ENCODE data around the gene C6orf15. TPM values are rescaled to one million over a fixed set of nuclear protein-coding genes. Genes with fewer than 3 reads are reported as not detected.

Gene C6orf15
- total RNA-seq, 1 experiment from 2014 or later, result not detected

DNA sequence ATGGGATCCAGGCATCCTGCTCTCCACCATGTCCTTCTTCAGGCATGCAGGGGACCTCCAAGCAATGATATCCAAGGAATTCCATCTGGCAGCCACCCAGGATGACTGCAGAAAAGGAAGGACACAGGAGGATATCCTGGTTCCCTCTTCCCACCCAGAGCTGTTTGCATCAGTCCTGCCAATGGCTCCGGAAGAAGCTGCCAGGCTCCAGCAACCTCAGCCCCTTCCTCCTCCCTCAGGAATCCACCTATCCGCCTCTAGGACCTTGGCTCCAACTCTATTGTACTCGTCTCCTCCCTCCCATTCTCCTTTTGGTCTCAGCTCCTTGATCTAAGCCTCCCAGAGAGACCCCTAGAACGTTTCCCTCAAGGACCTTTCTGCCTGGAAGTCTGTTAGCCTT lies 27.2 kb upstream of the C6orf15 start:
- no peak overlapping the region for H3K4me3 ChIP-seq

GRCh38 chr6:31138982-31139381 lies 26.6 kb upstream of the C6orf15 start, which contains the start of gene PSORS1C2:
Gene PSORS1C2 (minus strand): TSS chr6:31139066. CDS start chr6:31139026, 40 bp downstream.
- no peak within 1 kb of the TSS for H3K4me3 ChIP-seq
- no peaks in the 10 kb centered on the region for H3K27me3 ChIP-seq
- H3K36me3 ChIP-seq, result no peaks in the 10 kb centered on the region; the same call in 1 of the 2 replicates
- DNase-seq, result no peak
- H3K9me3 ChIP-seq, result no peaks in the 10 kb centered on the region

More for the DNA sequence above, 27.2 kb upstream of the C6orf15 start:
- DNase-seq, result peak; percentile 29
- H3K27me3 ChIP-seq, result no peaks in the 10 kb centered on the region
- no peaks in the 10 kb centered on the region for H3K9me3 ChIP-seq
- no peaks in the 10 kb centered on the region; the same call in 1 of the 2 replicates for H3K36me3 ChIP-seq

DNA sequence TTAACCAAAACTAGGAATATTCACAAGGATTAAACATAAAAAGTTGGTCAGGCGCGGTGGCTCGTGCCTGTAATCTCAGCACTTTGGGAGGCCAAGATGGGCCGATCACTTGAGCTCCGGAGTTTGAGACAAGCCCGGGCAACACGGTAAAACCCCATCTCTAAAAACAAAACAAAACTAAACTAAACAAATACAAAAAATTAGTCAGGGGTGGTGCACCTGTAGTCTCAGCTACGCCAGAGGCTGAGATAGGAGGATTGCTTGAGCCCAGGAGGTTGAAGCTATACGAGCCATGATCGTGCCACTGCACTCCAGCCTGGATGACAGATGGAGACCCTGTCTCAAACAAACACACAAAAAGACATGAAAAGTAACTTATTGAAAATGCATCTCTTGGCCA lies 23.3 kb upstream of the C6orf15 start:
- DNase-seq, result no peak
- H3K27me3 ChIP-seq, result no peaks in the 10 kb centered on the region
- no peaks in the 10 kb centered on the region for H3K36me3 ChIP-seq
- no peaks in the 10 kb centered on the region for H3K9me3 ChIP-seq
- no peak overlapping the region for H3K4me3 ChIP-seq

DNA sequence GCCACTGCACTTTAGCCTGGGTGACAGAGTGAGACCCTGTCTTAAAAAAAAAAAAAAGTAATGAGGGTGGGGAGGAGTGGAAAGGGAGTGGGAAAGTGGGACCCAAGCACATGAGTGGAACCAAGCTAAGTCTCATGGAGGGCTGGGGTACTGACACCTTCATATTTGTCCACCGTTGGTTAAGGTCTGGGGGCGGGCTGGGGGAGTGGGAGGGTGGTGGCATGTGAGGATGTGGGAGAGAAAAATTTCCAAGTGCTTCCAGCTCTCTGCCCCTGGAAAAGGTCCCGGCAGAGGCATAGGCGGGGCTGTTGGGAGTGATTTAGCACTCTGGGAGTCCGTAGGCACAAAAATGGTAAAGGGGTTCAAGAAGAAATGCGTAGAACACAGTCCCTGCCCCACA lies 20.4 kb upstream of the C6orf15 start:
- Histone ChIP-seq H3K27me3 (no peaks in the 10 kb centered on the region), H3K4me3 (no peak overlapping the region), H3K36me3 (no peaks in the 10 kb centered on the region), H3K9me3 (no peaks in the 10 kb centered on the region)
- DNase-seq, result no peak

DNA sequence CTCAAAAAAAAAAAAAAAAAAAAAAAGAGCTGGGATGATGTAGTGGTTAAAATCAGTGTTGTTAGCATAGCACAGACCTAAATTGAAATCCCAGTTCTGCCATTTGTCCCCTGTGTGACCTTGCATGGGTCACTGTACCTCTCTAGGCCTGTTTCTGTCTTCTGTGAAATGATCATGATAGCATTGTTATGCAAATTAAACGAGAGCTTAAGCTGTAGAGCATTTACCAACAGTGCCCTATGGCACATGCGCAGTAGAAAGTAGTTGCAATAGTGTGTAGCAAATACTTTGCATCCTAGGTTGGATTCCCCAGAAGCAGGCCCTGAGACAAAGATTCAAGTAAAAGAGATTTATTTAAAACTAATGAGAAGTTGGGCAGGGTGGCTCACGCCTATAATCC lies 19.2 kb upstream of the C6orf15 start:
- Histone ChIP-seq H3K36me3 (no peaks in the 10 kb centered on the region), H3K4me3 (no peak overlapping the region), H3K27me3 (no peaks in the 10 kb centered on the region), H3K9me3 (no peaks in the 10 kb centered on the region)
- no peak for DNase-seq

DNA sequence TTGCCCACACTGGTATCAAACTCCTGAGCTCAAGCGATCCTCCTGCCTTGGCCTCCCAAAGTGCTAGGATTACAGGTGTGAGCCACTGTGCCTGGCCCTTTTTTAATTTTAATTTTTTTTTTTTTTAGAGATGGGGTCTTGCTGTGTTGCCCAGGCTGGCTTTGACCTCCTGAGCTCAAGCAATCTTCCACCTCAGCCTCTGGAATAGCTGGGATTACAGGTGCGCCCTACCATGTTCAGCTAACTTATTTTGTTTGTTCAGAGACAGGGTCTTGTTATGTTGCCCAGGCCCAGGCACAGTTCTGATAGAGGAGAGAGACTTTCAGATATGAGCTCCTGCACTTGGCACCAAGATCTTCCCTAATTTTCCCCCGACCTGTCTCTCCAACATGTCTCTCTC lies 18.4 kb upstream of the C6orf15 start:
- no peak for DNase-seq
- H3K27me3 ChIP-seq, result no peaks in the 10 kb centered on the region
- H3K36me3 ChIP-seq, result no peaks in the 10 kb centered on the region
- no peak overlapping the region for H3K4me3 ChIP-seq
- no peaks in the 10 kb centered on the region for H3K9me3 ChIP-seq

GRCh38 chr6:31129130-31129529 lies 16.8 kb upstream of the C6orf15 start:
- Histone ChIP-seq H3K27me3 (no peaks in the 10 kb centered on the region), H3K36me3 (no peaks in the 10 kb centered on the region), H3K4me3 (no peak overlapping the region), H3K9me3 (no peaks in the 10 kb centered on the region)
- DNase-seq, result no peak

DNA sequence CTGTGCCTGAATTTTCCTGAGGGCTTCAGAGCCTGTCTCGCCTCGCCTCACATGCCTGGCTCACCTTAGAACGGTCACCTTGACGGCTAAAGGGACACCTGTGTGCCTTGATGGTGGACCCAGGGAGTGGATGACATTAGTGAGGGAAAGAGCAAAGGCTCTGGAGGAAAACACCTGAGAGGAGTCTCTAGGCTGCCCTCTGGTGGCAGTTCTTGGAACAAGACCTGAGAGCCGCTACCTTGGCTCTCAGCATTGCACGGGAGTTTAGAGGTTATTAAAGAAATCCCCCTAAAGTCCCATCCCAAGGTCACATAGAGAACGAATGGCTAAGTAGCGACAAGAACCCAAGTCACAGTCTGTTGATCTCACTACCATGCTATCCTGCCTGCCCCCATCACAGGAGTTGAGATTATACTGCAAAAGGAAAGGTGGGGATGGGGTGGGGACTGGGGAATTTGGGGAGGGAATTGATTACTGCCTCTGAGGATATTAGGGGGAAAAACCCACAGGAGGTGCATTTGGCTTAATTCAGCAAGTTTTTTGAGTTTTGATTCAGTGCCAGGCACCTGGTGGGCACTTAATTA lies 15.8 kb upstream of the C6orf15 start:
- Histone ChIP-seq H3K27me3 (no peaks in the 10 kb centered on the region), H3K9me3 (no peaks in the 10 kb centered on the region), H3K4me3 (no peak overlapping the region), H3K36me3 (no peaks in the 10 kb centered on the region)
- peak; percentile 18 for DNase-seq

DNA sequence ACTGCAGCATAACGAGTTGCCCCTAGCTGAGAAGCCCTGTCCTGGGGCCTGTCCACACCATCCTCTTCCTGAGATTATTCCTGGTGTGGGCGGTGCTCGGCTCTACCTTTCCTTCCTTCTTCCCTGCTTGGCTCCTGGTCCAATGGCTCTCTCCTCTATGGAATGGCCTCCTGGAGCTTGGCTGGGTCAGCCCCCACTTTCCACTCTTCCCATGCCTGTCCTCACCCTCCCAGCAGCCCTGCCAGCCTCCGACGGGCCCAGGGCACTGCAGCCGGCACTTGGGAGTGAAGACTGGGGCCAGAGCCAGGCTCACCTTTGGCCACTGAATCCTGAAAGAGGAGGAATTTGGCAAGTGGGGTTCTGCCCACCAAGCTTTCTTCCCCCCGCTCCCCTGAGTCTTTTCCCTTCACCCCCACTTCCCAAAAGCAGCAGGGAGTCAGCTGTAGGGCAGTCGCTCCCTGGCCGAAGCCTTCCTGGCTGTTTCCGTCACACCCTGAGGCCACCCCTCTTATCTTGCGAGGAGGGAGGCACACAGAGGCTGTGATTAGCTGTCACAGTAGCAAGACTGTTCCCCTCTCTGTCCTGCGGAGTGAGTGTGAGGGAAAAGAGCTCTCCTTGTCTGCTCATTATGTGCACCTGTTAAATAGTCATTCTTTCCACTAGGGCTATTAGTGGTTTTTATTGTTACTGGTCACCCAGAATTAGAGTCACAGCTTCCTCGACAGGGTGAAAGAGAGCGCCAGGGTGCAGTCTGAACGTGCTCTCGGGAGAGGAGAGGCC lies 14.2 kb upstream of the C6orf15 start:
- no peaks in the 10 kb centered on the region for H3K9me3 ChIP-seq
- no peaks in the 10 kb centered on the region for H3K27me3 ChIP-seq
- no peak for DNase-seq
- no peak overlapping the region for H3K4me3 ChIP-seq
- no peaks in the 10 kb centered on the region for H3K36me3 ChIP-seq

- no peaks in the 10 kb centered on the region for H3K36me3 ChIP-seq
- DNase-seq, result peak; percentile 65
- H3K9me3 ChIP-seq, result no peaks in the 10 kb centered on the region
Measured at GRCh38 chr6:31125586-31126363, 13.4 kb upstream of the C6orf15 start.

DNA sequence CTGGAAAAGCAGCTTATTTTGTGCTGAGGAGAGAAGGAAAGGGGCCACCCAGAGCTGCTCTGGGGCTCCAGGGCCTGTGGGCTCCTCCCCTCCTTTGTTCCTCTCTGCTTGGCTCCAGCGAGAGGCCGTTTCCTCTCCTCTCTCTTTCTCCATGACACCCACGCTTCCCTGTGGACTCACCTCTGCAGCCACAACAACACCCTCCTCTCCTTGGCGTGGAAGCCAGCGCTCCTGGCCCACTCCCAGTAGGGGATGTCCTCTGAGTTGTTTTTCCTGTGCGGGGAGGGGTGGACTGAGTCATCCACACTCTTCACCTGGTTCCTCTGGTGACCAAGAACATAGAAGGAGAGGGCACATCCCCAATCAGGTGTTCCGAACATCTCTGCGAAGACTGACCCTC lies 12.8 kb upstream of the C6orf15 start:
- H3K9me3 ChIP-seq, result no peaks in the 10 kb centered on the region
- no peak overlapping the region for H3K4me3 ChIP-seq
- H3K27me3 ChIP-seq, result no peaks in the 10 kb centered on the region
- peak; percentile 62 for DNase-seq
- no peaks in the 10 kb centered on the region for H3K36me3 ChIP-seq

More at GRCh38 chr6:31125586-31126363, 13.4 kb upstream of the C6orf15 start:
- no peaks in the 10 kb centered on the region for H3K27me3 ChIP-seq
- H3K4me3 ChIP-seq, result no peak overlapping the region

GRCh38 chr6:31122791-31123706 lies 10.7 kb upstream of the C6orf15 start:
- no peaks in the 10 kb centered on the region for H3K36me3 ChIP-seq
- no peak overlapping the region for H3K4me3 ChIP-seq
- DNase-seq, result peak; percentile 89
- no peaks in the 10 kb centered on the region for H3K9me3 ChIP-seq
- no peaks in the 10 kb centered on the region for H3K27me3 ChIP-seq

GRCh38 chr6:31121131-31121790 lies 8.9 kb upstream of the C6orf15 start:
- Histone ChIP-seq H3K9me3 (no peaks in the 10 kb centered on the region), H3K36me3 (no peaks in the 10 kb centered on the region)
- DNase-seq, result no peak

DNA sequence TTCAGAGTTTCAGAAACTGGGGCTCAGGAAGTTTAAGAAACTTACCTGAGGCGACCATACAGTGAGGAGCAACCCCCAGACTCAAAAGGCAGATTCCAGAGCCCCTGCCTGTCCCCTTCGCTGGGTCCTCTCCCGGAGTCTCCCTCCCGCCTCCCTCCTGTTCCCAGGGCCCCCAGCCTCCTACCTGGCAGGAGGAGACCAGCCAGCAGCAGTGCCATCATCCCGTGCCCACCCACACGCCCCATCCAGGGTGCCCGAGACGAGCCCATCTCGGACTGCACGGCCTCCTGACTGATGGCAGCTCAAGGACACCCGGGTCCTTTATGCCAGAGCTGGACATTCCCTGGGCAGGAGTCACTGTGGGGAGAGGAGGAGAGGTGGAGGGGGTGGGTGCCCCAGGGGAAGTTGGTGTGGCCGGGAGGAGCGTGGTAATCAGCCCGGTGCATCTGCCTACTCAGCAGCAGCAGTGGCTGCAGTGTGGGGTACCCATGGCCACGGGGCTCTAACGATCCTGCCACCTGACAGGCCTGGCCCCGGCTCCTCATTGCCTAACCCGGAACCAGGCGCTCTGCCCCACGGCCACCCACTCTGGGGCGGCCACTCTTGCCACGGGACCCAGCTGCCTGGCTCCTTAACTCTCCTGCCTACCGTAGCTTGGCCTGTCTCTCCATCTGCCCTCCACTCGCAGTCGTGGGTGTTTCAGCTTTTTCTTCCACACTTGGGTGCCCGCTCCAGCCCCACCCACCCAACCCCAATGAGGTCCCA lies 8.0 kb upstream of the C6orf15 start, which contains the start of gene CDSN:
CDSN (minus strand) TSS at position 296 of the 765 bp plus-strand sequence; CDS start at position 269, 27 bp downstream.
- H3K9me3 ChIP-seq, result no peaks in the 10 kb centered on the region
- H3K36me3 ChIP-seq, result no peaks in the 10 kb centered on the region
- no peaks in the 10 kb centered on the region for H3K27me3 ChIP-seq
- no peak for DNase-seq
- H3K4me3 ChIP-seq, result no peak within 1 kb of the TSS

More at GRCh38 chr6:31121131-31121790, 8.9 kb upstream of the C6orf15 start:
- no peak overlapping the region for H3K4me3 ChIP-seq
- H3K27me3 ChIP-seq, result no peaks in the 10 kb centered on the region

- no peak for DNase-seq
- Histone ChIP-seq H3K27me3 (no peaks in the 10 kb centered on the region), H3K36me3 (no peaks in the 10 kb centered on the region), H3K9me3 (no peaks in the 10 kb centered on the region), H3K4me3 (no peak overlapping the region)
Measured at GRCh38 chr6:31118178-31118577, 5.8 kb upstream of the C6orf15 start.

Data from MG63 (cell line).